Smooth muscle cell (in vitro differentiated cells): ENCODE measurements around the gene EXT2. TPM values are rescaled to one million over a fixed set of nuclear protein-coding genes. Genes with fewer than 3 reads are reported as not detected.

ENCODE experiments used
- DNase-seq: peaks from one replicate; lab custom pipeline; 2025; ENCODE audit not compliant: unreplicated experiment; lab: John Stamatoyannopoulos, UW
- H2AFZ ChIP-seq: fragments of 200-600 bp; sonication (generic); 2 replicates; pipeline ENCODE4 v1.6.0; 2016; ENCODE audit warnings: antibody characterized with exemption, low read depth, mild to moderate bottlenecking
- H3F3A ChIP-seq: fragments of 200-600 bp; sonication (generic); 2 replicates; pipeline ENCODE4 v1.6.0; 2017; ENCODE audit warnings: antibody characterized with exemption, low read depth
- H3K27ac ChIP-seq: fragments of 200-600 bp; sonication (generic); 2 replicates; pipeline ENCODE4 v1.5.1; 2016; ENCODE audit warnings: low read depth, mild to moderate bottlenecking
- H3K27me3 ChIP-seq: fragments of 200-600 bp; sonication (generic); 2 replicates; pipeline ENCODE4 v1.6.1; 2016; ENCODE audit warnings: low read depth, mild to moderate bottlenecking
- H3K36me3 ChIP-seq: fragments of 200-600 bp; sonication (generic); 2 replicates; pipeline ENCODE4 v1.5.1; 2016; ENCODE audit warnings: low read depth
- H3K4me1 ChIP-seq: fragments of 200-600 bp; sonication (generic); 2 replicates; pipeline ENCODE4 v1.5.1; 2016; ENCODE audit warnings: low read depth
- H3K4me2 ChIP-seq: fragments of 200-600 bp; sonication (generic); 2 replicates; pipeline ENCODE4 v1.6.0; 2016; ENCODE audit warnings: mild to moderate bottlenecking
- H3K4me3 ChIP-seq: fragments of 200-600 bp; sonication (generic); 2 replicates; pipeline ENCODE4 v1.5.1; 2016; ENCODE audit warnings: mild to moderate bottlenecking
- H3K79me2 ChIP-seq: fragments of 200-600 bp; sonication (generic); 2 replicates; pipeline ENCODE4 v1.6.0; 2016; ENCODE audit warnings: low read depth, mild to moderate bottlenecking
- H3K9ac ChIP-seq: fragments of 200-600 bp; sonication (generic); 2 replicates; pipeline ENCODE4 v1.6.0; 2016; ENCODE audit warnings: low read depth
- H3K9me3 ChIP-seq: fragments of 200-600 bp; sonication (generic); replicated peaks from 2 replicates; pipeline ENCODE4 v1.5.1; 2016; ENCODE audit warnings: low read depth
- H4K20me1 ChIP-seq: fragments of 200-600 bp; sonication (generic); 2 replicates; pipeline ENCODE4 v1.6.0; 2016; ENCODE audit warnings: low read depth
- CTCF ChIP-seq: fragments of 200-600 bp; sonication (generic); IDR thresholded peaks from 2 replicates; pipeline ENCODE4 v1.5.1; 2017; ENCODE audit warnings: borderline replicate concordance, mild to moderate bottlenecking, antibody characterized with exemption; ENCODE audit not compliant: insufficient read depth, poor library complexity, severe bottlenecking
- WGBS: methylation state at CpG from one replicate; pipeline ENCODE4 v1.1.7; 2016; ENCODE audit warnings: low lambda C conversion rate; 5-methylcytosine and 5-hydroxymethylcytosine counted together
- polyA plus RNA-seq: library from polyadenylated mRNA; unstranded; fragments of >200 nt; fragmentation: Nextera tagmentation; extraction: Ambion mirVana; gene quantifications from 2 replicates; pipeline ENCODE4 v1.2.1, GENCODE V29; 2016
- total RNA-seq: library from RNA; depleted of rRNA; stranded (reverse); fragments of >200 nt; gene quantifications from 2 replicates; pipeline ENCODE4 v1.2.3, GENCODE V29; 2014

The EXT2 gene
- total and polyA plus RNA-seq, 2 experiments from 2014 or later: 87.6 to 144 TPM

GRCh38 chr11:44260081-44260480, 164.6 kb downstream of the EXT2 start:
- no peak for TF ChIP-seq CTCF
- Histone ChIP-seq H3K79me2 (no peaks in the 10 kb centered on the region), H3K4me2 (no peak overlapping the region), H3K4me1 (peaks cover 6% of the 10 kb centered on the region), H3K9me3 (no peaks in the 10 kb centered on the region), H3K4me3 (no peak overlapping the region), H4K20me1 (no peaks in the 10 kb centered on the region), H3F3A (no peaks in the 10 kb centered on the region), H3K27ac (no peak overlapping the region), H3K36me3 (no peaks in the 10 kb centered on the region), H3K9ac (no peak overlapping the region), H2AFZ (no peak overlapping the region), H3K27me3 (no peaks in the 10 kb centered on the region)
- no peak for DNase-seq
- WGBS: 94% methylated on average over 4 of the region's 4 CpGs

- no peak overlapping the region for H3K4me3 ChIP-seq
- no peaks in the 10 kb centered on the region for H3K9me3 ChIP-seq
- no peak for TF ChIP-seq CTCF
- DNase-seq: no peak
- H4K20me1 ChIP-seq: no peaks in the 10 kb centered on the region
- no peaks in the 10 kb centered on the region for H3F3A ChIP-seq
- H3K79me2 ChIP-seq: no peaks in the 10 kb centered on the region
- no peak overlapping the region for H3K27ac ChIP-seq
- no peaks in the 10 kb centered on the region for H3K36me3 ChIP-seq
- peaks cover 6% of the 10 kb centered on the region for H3K4me1 ChIP-seq
- no peak overlapping the region for H2AFZ ChIP-seq
- no peaks in the 10 kb centered on the region for H3K27me3 ChIP-seq
- H3K4me2 ChIP-seq: no peak overlapping the region
- H3K9ac ChIP-seq: no peak overlapping the region
- WGBS: 92% methylated on average over 14 of the region's 14 CpGs
Measured at GRCh38 chr11:44261800-44262591, 166.5 kb downstream of the EXT2 start.

- H3K9me3 ChIP-seq: no peaks in the 10 kb centered on the region
- no peak overlapping the region for H3K4me3 ChIP-seq
- peaks cover 6% of the 10 kb centered on the region for H3K4me1 ChIP-seq
- H3K36me3 ChIP-seq: no peaks in the 10 kb centered on the region
- H3F3A ChIP-seq: no peaks in the 10 kb centered on the region
- H3K9ac ChIP-seq: no peak overlapping the region
- H3K27ac ChIP-seq: no peak overlapping the region
- no peak for DNase-seq
- H2AFZ ChIP-seq: no peak overlapping the region
- no peaks in the 10 kb centered on the region for H3K79me2 ChIP-seq
- no peak overlapping the region for H3K4me2 ChIP-seq
- TF ChIP-seq CTCF: no peak
- WGBS: 90% methylated on average over 20 of the region's 20 CpGs
- H3K27me3 ChIP-seq: no peaks in the 10 kb centered on the region
- no peaks in the 10 kb centered on the region for H4K20me1 ChIP-seq
Measured at GRCh38 chr11:44263738-44264437, 168.4 kb downstream of the EXT2 start.
